Mesenchymal stem cell (in vitro differentiated cells and primary cell): Measurements from ENCODE around the gene ZNF765.
"Not testable (repeated sequence)": the region's sequence is repeated elsewhere in the genome, so short reads cannot be mapped to it uniquely, and the experiment has no call there.

Experiments
- DNase-seq: peaks from one replicate; pipeline ENCODE4 v3.0.0-alpha.2; 2013
- H2AFZ ChIP-seq: one replicate; pipeline ENCODE4 v1.6.1; 2013; ENCODE audit warnings: low read depth, mild to moderate bottlenecking, control low read depth, inconsistent platforms, low read length, moderate library complexity
- H2AK5ac ChIP-seq: 2 replicates; pipeline ENCODE4 v1.6.1; 2013; ENCODE audit warnings: low read length, moderate library complexity, mild to moderate bottlenecking, inconsistent platforms; ENCODE audit not compliant: severe bottlenecking
- H2BK120ac ChIP-seq: one replicate; pipeline ENCODE4 v1.6.1; 2013; ENCODE audit warnings: low read depth, mild to moderate bottlenecking, inconsistent platforms, low read length, moderate library complexity
- H2BK12ac ChIP-seq, 2 experiments: one replicate each; pipeline ENCODE4 v1.6.1; 2013; ENCODE audit warnings: inconsistent platforms in 2 of 2, low read length in 2 of 2, mild to moderate bottlenecking in 2 of 2, moderate library complexity in 2 of 2, control low read depth in 1 of 2
- H2BK15ac ChIP-seq: one replicate; pipeline ENCODE4 v1.6.1; 2013; ENCODE audit warnings: mild to moderate bottlenecking, low read depth, inconsistent platforms; ENCODE audit not compliant: poor library complexity, severe bottlenecking
- H2BK5ac ChIP-seq: 2 replicates; pipeline ENCODE4 v1.6.1; 2013; ENCODE audit warnings: low read depth, mild to moderate bottlenecking, low read length, control low read depth, inconsistent platforms; ENCODE audit not compliant: poor library complexity, severe bottlenecking
- H3K14ac ChIP-seq, 2 experiments: one replicate each; pipeline ENCODE4 v1.6.1; 2013; ENCODE audit warnings: inconsistent platforms in 2 of 2, low read length in 2 of 2, control low read depth in 1 of 2, mild to moderate bottlenecking in 1 of 2, moderate library complexity in 1 of 2
- H3K18ac ChIP-seq, 2 experiments: one replicate each; pipeline ENCODE4 v1.6.1; 2013; ENCODE audit warnings: inconsistent platforms in 2 of 2, low read length in 2 of 2, control low read depth in 1 of 2, low read depth in 1 of 2, mild to moderate bottlenecking in 1 of 2
- H3K23ac ChIP-seq, 2 experiments: one replicate each; pipeline ENCODE4 v1.6.1; 2013; ENCODE audit warnings: inconsistent platforms in 2 of 2, low read length in 2 of 2, mild to moderate bottlenecking in 2 of 2, moderate library complexity in 2 of 2, control low read depth in 1 of 2
- H3K27ac ChIP-seq: 2 replicates; pipeline ENCODE4 v1.5.1; 2013; ENCODE audit warnings: mild to moderate bottlenecking, moderate library complexity, low read length, control low read depth, inconsistent platforms; ENCODE audit not compliant: poor library complexity, severe bottlenecking
- H3K27me3 ChIP-seq, 2 experiments: 2 replicates each; pipeline versions ENCODE4 v1.6.1 to v1.7.0; 2013; ENCODE audit warnings: low read length in 2 of 2, mild to moderate bottlenecking in 2 of 2, moderate library complexity in 2 of 2, control low read depth in 1 of 2, inconsistent platforms in 1 of 2; ENCODE audit not compliant: control insufficient read depth in 1 of 2, insufficient read depth in 1 of 2
- H3K36me3 ChIP-seq, 2 experiments: 2 replicates each; pipeline versions ENCODE4 v1.6.1 to v1.7.0; 2013; ENCODE audit warnings: low read length in 2 of 2, control low read depth in 1 of 2, inconsistent platforms in 1 of 2, low read depth in 1 of 2, mild to moderate bottlenecking in 1 of 2; ENCODE audit not compliant: insufficient read depth in 2 of 2, control insufficient read depth in 1 of 2
- H3K4ac ChIP-seq, 2 experiments: one replicate each; pipeline ENCODE4 v1.6.1; 2013; ENCODE audit warnings: inconsistent platforms in 2 of 2, low read length in 2 of 2, mild to moderate bottlenecking in 2 of 2, moderate library complexity in 2 of 2, control low read depth in 1 of 2, low read depth in 1 of 2
- H3K4me1 ChIP-seq: 2 replicates; pipeline ENCODE4 v1.6.1; 2013; ENCODE audit warnings: low read depth, low read length, control low read depth; ENCODE audit not compliant: control insufficient read depth, insufficient read depth
- H3K4me2 ChIP-seq: 2 replicates; pipeline ENCODE4 v1.6.1; 2013; ENCODE audit warnings: low read length, mild to moderate bottlenecking, inconsistent platforms; ENCODE audit not compliant: poor library complexity, severe bottlenecking
- H3K4me3 ChIP-seq, 2 experiments: 2 replicates each; pipeline versions ENCODE4 v1.5.1 to v1.7.0; 2013; ENCODE audit warnings: low read length in 2 of 2, mild to moderate bottlenecking in 2 of 2, control low read depth in 1 of 2, low read depth in 1 of 2; ENCODE audit not compliant: insufficient read depth in 1 of 2
- H3K79me1 ChIP-seq: replicated peaks from 2 replicates; pipeline ENCODE4 v1.6.1; 2013; ENCODE audit warnings: mild to moderate bottlenecking, control low read depth, low read length, inconsistent platforms; ENCODE audit not compliant: poor library complexity, severe bottlenecking
- H3K9ac ChIP-seq: 2 replicates; pipeline ENCODE4 v1.7.0; 2013; ENCODE audit warnings: mild to moderate bottlenecking, low read length, moderate library complexity
- H3K9me3 ChIP-seq: 2 replicates; pipeline ENCODE4 v1.7.0; 2013; ENCODE audit warnings: mild to moderate bottlenecking, low read length; ENCODE audit not compliant: control insufficient read depth
- H4K8ac ChIP-seq: one replicate; pipeline ENCODE4 v1.6.1; 2013; ENCODE audit warnings: inconsistent platforms, mild to moderate bottlenecking, low read length, moderate library complexity
- H4K91ac ChIP-seq: one replicate; pipeline ENCODE4 v1.6.1; 2013; ENCODE audit warnings: mild to moderate bottlenecking, low read length, inconsistent platforms
- WGBS: methylation state at CpG from one replicate; pipeline ENCODE4 v1.1.7; 2013; ENCODE audit warnings: mixed read lengths; 5-methylcytosine and 5-hydroxymethylcytosine counted together

Gene ZNF765

GRCh38 chr19:53431399-53432087 is 36.6 kb downstream of the ZNF765 start, which contains the start of gene ZNF761:
Gene ZNF761 (plus strand): TSS chr19:53431984. CDS start chr19:53447269, 15,285 bp downstream.
- no peak within 1 kb of the TSS for H2BK5ac ChIP-seq
- peak within 1 kb of the TSS; percentile 14 to 31 for H3K18ac ChIP-seq
- H3K27me3 ChIP-seq, result no peaks in the 10 kb centered on the region
- H2AK5ac ChIP-seq, result no peak within 1 kb of the TSS
- peak within 1 kb of the TSS; percentile 76 to 97 for H3K4me3 ChIP-seq
- H4K8ac ChIP-seq, result no peak within 1 kb of the TSS
- peaks cover 5% of the 10 kb centered on the region for H3K9me3 ChIP-seq
- peak within 1 kb of the TSS in 1 of 2 experiments; percentile 6 for H3K4ac ChIP-seq
- peaks cover 3% of the 10 kb centered on the region for H3K4me1 ChIP-seq
- no peak within 1 kb of the TSS for H2BK15ac ChIP-seq
- H4K91ac ChIP-seq, result no peak within 1 kb of the TSS
- H3K4me2 ChIP-seq, result peak within 1 kb of the TSS; percentile 96
- H3K14ac ChIP-seq, result peak within 1 kb of the TSS in 1 of 2 experiments; percentile 65
- DNase-seq, result peak; percentile 90
- 1% methylated on average over 43 of the region's 46 CpGs for WGBS
- no peak within 1 kb of the TSS for H2BK120ac ChIP-seq
- peaks cover 16% of the 10 kb centered on the region for H3K79me1 ChIP-seq
- H2AFZ ChIP-seq, result peak within 1 kb of the TSS; percentile 75
- H3K9ac ChIP-seq, result peak within 1 kb of the TSS; percentile 99
- H3K23ac ChIP-seq, result no peak within 1 kb of the TSS
- H3K27ac ChIP-seq, result peak within 1 kb of the TSS; percentile 72
- H3K36me3 ChIP-seq, result peaks cover 11 to 31% of the 10 kb centered on the region in 2 experiments
- no peak within 1 kb of the TSS for H2BK12ac ChIP-seq

- DNase-seq, result peak; percentile 62
- peak overlapping the region; percentile 99 for H3K9ac ChIP-seq
- H2AK5ac ChIP-seq, result no peak overlapping the region
- H3K4me1 ChIP-seq, result peaks cover 3% of the 10 kb centered on the region
- peaks cover 18% of the 10 kb centered on the region for H3K79me1 ChIP-seq
- H3K4me3 ChIP-seq, result peak overlapping the region; percentile 76 to 97
- no peak overlapping the region for H3K23ac ChIP-seq
- under 1% methylated on average over 30 of the region's 30 CpGs for WGBS
- peaks cover 15 to 37% of the 10 kb centered on the region in 2 experiments for H3K36me3 ChIP-seq
- peak overlapping the region; percentile 81 for H3K4me2 ChIP-seq
- peak overlapping the region in 1 of 2 experiments; percentile 65 for H3K14ac ChIP-seq
- no peak overlapping the region for H2BK15ac ChIP-seq
- H2AFZ ChIP-seq, result peak overlapping the region; percentile 33
- no peak overlapping the region for H2BK120ac ChIP-seq
- peak overlapping the region; percentile 72 for H3K27ac ChIP-seq
- H3K18ac ChIP-seq, result peak overlapping the region; percentile 14 to 31
- H4K91ac ChIP-seq, result no peak overlapping the region
- H2BK12ac ChIP-seq, result no peak overlapping the region
- no peak overlapping the region for H2BK5ac ChIP-seq
- no peaks in the 10 kb centered on the region for H3K27me3 ChIP-seq
- peaks cover 5% of the 10 kb centered on the region for H3K9me3 ChIP-seq
- H4K8ac ChIP-seq, result no peak overlapping the region
- H3K4ac ChIP-seq, result peak overlapping the region in 1 of 2 experiments; percentile 6
Measured at GRCh38 chr19:53432088-53432661, 37.2 kb downstream of the ZNF765 start.

- Histone ChIP-seq H3K36me3 (peaks cover 66 to 85% of the 10 kb centered on the region in 2 experiments), H3K79me1 (peaks cover 11% of the 10 kb centered on the region), H3K9me3 (peaks cover 67% of the 10 kb centered on the region), H3K4me3 (peak overlapping the region in 1 of 2 experiments; percentile 45)
- H3K9ac ChIP-seq, H2BK15ac ChIP-seq, H3K14ac ChIP-seq, H4K8ac ChIP-seq, H3K27ac ChIP-seq, H3K27me3 ChIP-seq, H2AK5ac ChIP-seq, H2BK120ac ChIP-seq, H2AFZ ChIP-seq, H3K4me2 ChIP-seq, H4K91ac ChIP-seq, DNase-seq, H3K18ac ChIP-seq, H3K23ac ChIP-seq, H3K4me1 ChIP-seq, H2BK5ac ChIP-seq, H2BK12ac ChIP-seq, H3K4ac ChIP-seq: not testable (repeated sequence)
- WGBS, result 100% methylated on average over 2 of the region's 2 CpGs
Measured at GRCh38 chr19:53443809-53444208, 48.9 kb downstream of the ZNF765 start.

- H2BK5ac ChIP-seq, H3K14ac ChIP-seq, H2BK12ac ChIP-seq, H3K18ac ChIP-seq, H3K23ac ChIP-seq, H3K79me1 ChIP-seq, H2BK120ac ChIP-seq, H3K27ac ChIP-seq, H3K4me1 ChIP-seq, H3K4ac ChIP-seq, H4K91ac ChIP-seq, H3K4me3 ChIP-seq, H2AFZ ChIP-seq, H2AK5ac ChIP-seq, H3K27me3 ChIP-seq, H2BK15ac ChIP-seq, H4K8ac ChIP-seq, H3K9ac ChIP-seq, DNase-seq, H3K4me2 ChIP-seq: not testable (repeated sequence)
- H3K36me3 ChIP-seq, result peaks cover 68 to 88% of the 10 kb centered on the region in 2 experiments
- 100% methylated on average over 5 of the region's 5 CpGs for WGBS
- H3K9me3 ChIP-seq, result peaks cover 76% of the 10 kb centered on the region
Measured at GRCh38 chr19:53447196-53447595, 52.2 kb downstream of the ZNF765 start.
